PC-9 (cell line): Measurements from ENCODE around the gene SMIM17. TPM values are rescaled to one million over a fixed set of nuclear protein-coding genes. Genes with fewer than 3 reads are reported as not detected.
A peak's percentile ranks its signal among the peaks of the same experiment; 100 is the strongest.

Experiments used
- BruUV-seq: library from RNA; stranded (reverse); fragments of 400-500 nt; replicated peaks from 2 replicates; lab custom pipeline; 2021; lab: Mats Ljungman, UMichigan
- CTCF ChIA-PET: fragments of 300-600 bp; sonication (Branson Sonifier 250); formaldehyde crosslinking; loops from one replicate; lab custom pipeline; 2022; ENCODE audit warnings: antibody characterized with exemption; lab: Charles Lee
- POLR2A ChIA-PET: fragments of 300-600 bp; sonication (Branson Sonifier 250); formaldehyde crosslinking; loops from one replicate; lab custom pipeline; 2022; ENCODE audit warnings: antibody characterized with exemption; ENCODE audit not compliant: unreplicated experiment; lab: Charles Lee
- DNase-seq, 2 experiments: peaks; one replicate each; pipeline versions ENCODE4 v3.0.0 to v3.0.0-alpha.2; 2015 to 2022; ENCODE audit warnings: mixed read lengths in 1 of 2
- H2AFZ ChIP-seq: fragments of 200-600 bp; sonication (generic); 2 replicates; pipeline ENCODE4 v1.8.1; 2017; ENCODE audit warnings: antibody characterized with exemption
- H3F3A ChIP-seq: fragments of 200-600 bp; sonication (generic); 2 replicates; pipeline ENCODE4 v1.8.1; 2017; ENCODE audit warnings: antibody characterized with exemption, mild to moderate bottlenecking, low read depth; ENCODE audit not compliant: insufficient read depth
- H3K27ac ChIP-seq: fragments of 200-600 bp; sonication (generic); 2 replicates; pipeline ENCODE4 v1.6.1; 2016; ENCODE audit warnings: mixed run types
- H3K27me3 ChIP-seq: fragments of 200-600 bp; sonication (generic); 2 replicates; pipeline ENCODE4 v1.6.1; 2016; ENCODE audit warnings: low read depth, mixed run types; ENCODE audit not compliant: insufficient read depth
- H3K36me3 ChIP-seq: fragments of 200-600 bp; sonication (generic); 2 replicates; pipeline ENCODE4 v1.6.1; 2016; ENCODE audit warnings: low read depth, mixed run types
- H3K4me1 ChIP-seq: fragments of 200-600 bp; sonication (generic); replicated peaks from 2 replicates; pipeline ENCODE4 v1.6.1; 2016; ENCODE audit warnings: mixed run types; ENCODE audit not compliant: insufficient read depth
- H3K4me2 ChIP-seq: fragments of 200-600 bp; sonication (generic); 2 replicates; pipeline ENCODE4 v1.6.1; 2017; ENCODE audit warnings: mixed run types
- H3K4me3 ChIP-seq: fragments of 200-600 bp; sonication (generic); 2 replicates; pipeline ENCODE4 v1.6.1; 2016; ENCODE audit warnings: mixed run types
- H3K79me2 ChIP-seq: fragments of 200-600 bp; sonication (generic); 2 replicates; pipeline ENCODE4 v1.6.1; 2017; ENCODE audit warnings: low read depth, mixed run types
- H3K9me2 ChIP-seq: fragments of 200-600 bp; sonication (generic); 2 replicates; pipeline ENCODE4 v1.8.1; 2017; ENCODE audit warnings: mild to moderate bottlenecking; ENCODE audit not compliant: insufficient read depth
- H3K9me3 ChIP-seq: fragments of 200-600 bp; sonication (generic); 2 replicates; pipeline ENCODE4 v1.8.1; 2016; ENCODE audit warnings: low read depth; ENCODE audit not compliant: insufficient read depth
- H4K20me1 ChIP-seq: fragments of 200-600 bp; sonication (generic); 2 replicates; pipeline ENCODE4 v1.8.1; 2017; ENCODE audit not compliant: insufficient read depth
- CTCF ChIP-seq: fragments of 200-600 bp; sonication (generic); conservative IDR thresholded peaks from 2 replicates; pipeline ENCODE4 v1.6.1; 2017; ENCODE audit warnings: mixed run types, antibody characterized with exemption, mild to moderate bottlenecking, moderate library complexity
- EZH2 ChIP-seq: fragments of 200-600 bp; sonication (generic); IDR thresholded peaks from 2 replicates; pipeline ENCODE4 v1.8.0; 2017; ENCODE audit warnings: antibody characterized with exemption, low read depth
- intact Hi-C: fragments of 100-400 bp; cut with micrococcal nuclease; formaldehyde crosslinking; loops from one replicate; pipeline ENCODE4 v1.10.0; 2022; ENCODE audit not compliant: unreplicated experiment
- total RNA-seq: library from RNA; stranded (reverse); gene quantifications from 2 replicates; pipeline ENCODE4 v1.2.3, GENCODE V29; 2021

The SMIM17 gene
- total RNA-seq, 1 experiment from 2014 or later, result 0.33 TPM

- DNase-seq, result peak; percentile 66 to 92
- TF ChIP-seq CTCF (no peak), EZH2 (no peak)
- Histone ChIP-seq H3K4me1 (0 out of 2 replicates have a peak, but pooled peaks cover 4% of the 10 kb centered on the region), H3K9me2 (no peaks in the 10 kb centered on the region), H3K9me3 (peaks cover 8% of the 10 kb centered on the region; the same call in 1 of the 2 replicates), H3K4me2 (peak within 1 kb of the TSS; percentile 86), H3K27me3 (no peaks in the 10 kb centered on the region; the same call in 1 of the 2 replicates), H3K36me3 (peaks cover 18% of the 10 kb centered on the region; the same call in 1 of the 2 replicates), H2AFZ (peak within 1 kb of the TSS; percentile 90), H4K20me1 (no peaks in the 10 kb centered on the region), H3K79me2 (peaks cover 14% of the 10 kb centered on the region), H3F3A (no peaks in the 10 kb centered on the region), H3K4me3 (peak within 1 kb of the TSS; percentile 75), H3K27ac (no peak within 1 kb of the TSS)
- intact Hi-C loops, result loop anchor here (1.0 kb wide), 2 partner anchors 28 to 57 kb away; partner anchors contain the start of genes ZFP28 and ZNF470
- ChIA-PET POLR2A (interaction anchor here (0.6 to 0.7 kb wide), 3 partner anchors 191 to 996 kb away, joined by 3 to 7 read pairs (median 6); partner anchors contain the start of genes FIZ1 and ZNF583), CTCF (interaction anchor here (0.6 to 0.7 kb wide), 2 partner anchors 529 to 941 kb away, joined by 4 read pairs; no protein-coding TSS in a partner anchor)
- BruUV-seq, result no TSS peak
Observed at GRCh38 chr19:56594783-56595547, 48.0 kb upstream of the SMIM17 start, which contains the start of gene ZNF71. TSS of gene ZNF71 (plus strand) at chr19:56595302. CDS start at chr19:56601559, 6,257 bp downstream.

GRCh38 chr19:56595548-56595899, 47.4 kb upstream of the SMIM17 start:
- no TSS peak for BruUV-seq

More at GRCh38 chr19:56595548-56595899, 47.4 kb upstream of the SMIM17 start:
- Histone ChIP-seq H3K9me3 (peaks cover 2% of the 10 kb centered on the region; the same call in 1 of the 2 replicates), H4K20me1 (no peaks in the 10 kb centered on the region), H3K4me1 (0 out of 2 replicates have a peak, but pooled peaks cover 4% of the 10 kb centered on the region), H3K79me2 (peaks cover 14% of the 10 kb centered on the region), H3K27me3 (no peaks in the 10 kb centered on the region; the same call in 1 of the 2 replicates), H3K4me3 (peak overlapping the region; percentile 75), H3K36me3 (peaks cover 19% of the 10 kb centered on the region), H3K4me2 (peak overlapping the region; percentile 86), H3K9me2 (no peaks in the 10 kb centered on the region), H3F3A (no peaks in the 10 kb centered on the region), H3K27ac (no peak overlapping the region), H2AFZ (peak overlapping the region; percentile 90)
- no peak for TF ChIP-seq EZH2
- TF ChIP-seq CTCF, result no peak
- intact Hi-C loops, result loop anchor here (1.0 kb wide), 2 partner anchors 28 to 57 kb away; partner anchors contain the start of genes ZFP28 and ZNF470
- ChIA-PET CTCF (interaction anchor here (0.7 kb wide), 1 partner anchor 941 kb away, joined by 4 read pairs; no protein-coding TSS in a partner anchor), POLR2A (interaction anchor here (0.6 to 0.7 kb wide), 2 partner anchors 192 to 996 kb away, joined by 6 to 7 read pairs; partner anchors contain the start of genes FIZ1 and ZNF583)
- DNase-seq, result no peak
